Gastrocnemius medialis (tissue), 4 donors: Measurements from ENCODE around the gene RASAL2.

Experiments
- CTCF ChIP-seq, 5 experiments: fragments of 450-650 bp in 3 of 5; fragments of 200-600 bp in 2 of 5; sonication (generic) in 2 of 5; IDR thresholded peaks in 4 of 5; conservative IDR thresholded peaks in 1 of 5; 1 replicate in 4 of 5; 2 replicates in 1 of 5; pipeline ENCODE4 v1.5.1; 2016 to 2019; ENCODE audit warnings: antibody characterized with exemption in 5 of 5, mild to moderate bottlenecking in 3 of 5, moderate library complexity in 3 of 5
- POLR2A ChIP-seq, 2 donors: fragments of 450-650 bp; IDR thresholded peaks; one replicate each; pipeline ENCODE4 v1.6.1; 2017; ENCODE audit warnings: antibody characterized with exemption in 2 of 2, mild to moderate bottlenecking in 2 of 2, moderate library complexity in 2 of 2

GRCh38 chr1:178353524-178353923 is 259.6 kb downstream of the RASAL2 start:
- TF ChIP-seq CTCF (IDR thresholded peaks at IDR 0.05 in 4 of 5, conservative IDR thresholded peaks at IDR 0.05 in 1 of 5): no peak
- no peak for TF ChIP-seq POLR2A (IDR thresholded peaks at IDR 0.05)
